NK-92 treated with Interleukin-12 subunit alpha and Interleukin-12 subunit beta, amount 100 ng/mL, for 24 hours (cell line): ENCODE measurements around the gene GPR132.

Experiments
- DNase-seq: peaks from one replicate; lab custom pipeline; 2025; lab: John Stamatoyannopoulos, UW

Gene GPR132

GRCh38 chr14:105020815-105021655 lies 44.2 kb downstream of the GPR132 start, which contains the start of gene CDCA4:
CDCA4 (minus strand) TSS chr14:105021083; CDS start chr14:105011929, 9,154 bp downstream.
- DNase-seq: peak; percentile 97

- DNase-seq: peak; percentile 41
Observed at GRCh38 chr14:105019861-105020814, 45.1 kb downstream of the GPR132 start.

GRCh38 chr14:105018414-105018813 lies 46.8 kb downstream of the GPR132 start:
- DNase-seq: no peak

- no peak for DNase-seq
Observed at GRCh38 chr14:105015905-105016304, 49.3 kb downstream of the GPR132 start.

GRCh38 chr14:105015242-105015641 lies 50.0 kb downstream of the GPR132 start:
- no peak for DNase-seq

GRCh38 chr14:105014631-105015030 lies 50.6 kb downstream of the GPR132 start:
- no peak for DNase-seq

- DNase-seq: no peak
Observed at GRCh38 chr14:105014032-105014431, 51.2 kb downstream of the GPR132 start.

- no peak for DNase-seq
Observed at GRCh38 chr14:105013150-105013785, 52.0 kb downstream of the GPR132 start.

GRCh38 chr14:105012171-105012985 lies 52.9 kb downstream of the GPR132 start:
- DNase-seq: no peak

GRCh38 chr14:105011312-105011990 lies 53.8 kb downstream of the GPR132 start:
- no peak for DNase-seq

- DNase-seq: no peak
Observed at GRCh38 chr14:105010891-105011291, 54.3 kb downstream of the GPR132 start.

GRCh38 chr14:105010106-105010505 lies 55.1 kb downstream of the GPR132 start:
- DNase-seq: no peak

GRCh38 chr14:105007593-105008264 lies 57.5 kb downstream of the GPR132 start:
- DNase-seq: no peak

GRCh38 chr14:105006831-105007592 lies 58.2 kb downstream of the GPR132 start:
- DNase-seq: no peak

GRCh38 chr14:105005929-105006830 lies 59.0 kb downstream of the GPR132 start:
- no peak for DNase-seq

- no peak for DNase-seq
Observed at GRCh38 chr14:105005329-105005928, 59.8 kb downstream of the GPR132 start.
